ENCODE data around the gene SLIT3.

Gene SLIT3

GRCh38 chr5:168781941-168782571 is 518.9 kb downstream of the SLIT3 start:
- no peak for DNase-seq

GRCh38 chr5:168780888-168781287 is 520.1 kb downstream of the SLIT3 start:
- no peak for DNase-seq

- no peak for DNase-seq
These were observed 521.6 kb downstream of the SLIT3 start for GRCh38 chr5:168779333-168779732.

GRCh38 chr5:168778536-168778935 is 522.4 kb downstream of the SLIT3 start:
- DNase-seq = no peak

- DNase-seq = no peak
These were observed 523.3 kb downstream of the SLIT3 start for GRCh38 chr5:168777651-168778050.

- DNase-seq = no peak
These were observed 524.9 kb downstream of the SLIT3 start for GRCh38 chr5:168776070-168776469.

- DNase-seq = no peak
These were observed 527.7 kb downstream of the SLIT3 start for GRCh38 chr5:168773226-168773625.

DNA sequence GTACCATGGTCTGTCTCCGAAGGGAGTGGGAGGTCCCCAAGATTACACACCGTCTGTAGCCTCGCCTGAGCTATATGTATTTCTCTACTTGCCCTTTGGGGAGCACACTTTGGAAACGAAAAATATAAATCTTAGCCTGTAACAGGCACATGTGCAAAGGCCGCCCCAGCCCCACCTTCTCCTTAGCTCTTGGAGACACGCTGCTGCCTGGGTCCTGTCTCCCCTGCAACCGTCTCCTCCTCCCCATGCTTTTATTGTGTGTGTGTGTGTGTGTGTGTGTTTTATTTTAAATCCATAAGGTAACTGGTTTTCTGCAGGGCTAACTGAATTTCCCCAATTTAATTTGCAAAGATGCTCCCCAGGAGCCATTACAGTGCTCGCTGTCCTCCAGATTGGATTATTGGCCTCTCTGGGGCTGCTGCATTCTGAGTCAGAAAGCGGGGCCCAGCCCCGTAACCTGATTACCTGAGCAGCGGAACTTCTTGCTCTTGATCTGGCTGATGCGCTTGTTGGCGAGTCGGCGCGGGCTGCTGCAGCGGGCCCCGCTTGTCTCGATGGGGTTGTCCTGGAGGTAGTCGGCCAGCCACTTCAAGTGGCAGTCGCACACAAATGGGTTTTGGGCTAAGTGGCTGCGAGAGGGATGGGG is 528.5 kb downstream of the SLIT3 start:
- no peak for DNase-seq

- no peak for DNase-seq
These were observed 529.3 kb downstream of the SLIT3 start for GRCh38 chr5:168771678-168772077.

GRCh38 chr5:168770996-168771395 is 529.9 kb downstream of the SLIT3 start:
- DNase-seq = no peak

GRCh38 chr5:168770036-168770498 is 530.9 kb downstream of the SLIT3 start:
- no peak for DNase-seq

DNA sequence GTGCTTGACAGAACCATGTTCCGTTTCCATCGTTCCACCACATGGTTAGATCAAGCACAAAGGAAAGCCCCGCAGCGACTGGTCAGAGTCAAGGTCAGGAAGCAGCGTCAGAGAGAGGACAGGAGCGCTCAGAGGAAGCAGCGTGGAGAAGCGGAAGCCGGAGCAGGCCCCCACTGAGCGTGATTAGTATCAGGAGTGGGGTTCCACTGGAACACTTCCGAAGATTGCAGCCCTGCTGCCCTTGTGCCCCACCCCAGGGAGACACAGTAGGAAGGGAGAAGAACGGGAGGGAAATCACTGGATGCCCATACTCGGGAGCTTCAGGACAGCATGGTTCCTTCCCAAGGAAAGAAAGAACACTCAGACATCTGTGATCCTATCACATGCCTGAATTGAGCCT is 532.8 kb downstream of the SLIT3 start:
- no peak for DNase-seq

DNA sequence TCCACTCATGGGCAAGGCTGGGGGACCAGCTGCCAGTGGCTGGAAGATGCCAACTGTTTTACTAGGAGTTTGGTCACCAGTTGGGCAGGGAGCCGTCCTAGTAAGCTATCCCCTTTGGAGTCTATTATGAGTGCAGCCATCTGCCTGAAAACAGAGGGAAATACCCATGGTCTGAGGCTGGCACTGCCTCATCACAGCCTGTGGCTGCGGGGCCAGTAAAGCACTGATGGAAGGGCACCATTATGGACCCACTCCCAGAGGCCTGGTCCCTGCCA is 534.6 kb downstream of the SLIT3 start:
- no peak for DNase-seq

GRCh38 chr5:168765551-168766425 is 535.2 kb downstream of the SLIT3 start:
- no peak for DNase-seq

GRCh38 chr5:168765086-168765550 is 535.8 kb downstream of the SLIT3 start:
- no peak for DNase-seq

GRCh38 chr5:168756453-168757391 is 544.2 kb downstream of the SLIT3 start:
- no peak for DNase-seq

DNA sequence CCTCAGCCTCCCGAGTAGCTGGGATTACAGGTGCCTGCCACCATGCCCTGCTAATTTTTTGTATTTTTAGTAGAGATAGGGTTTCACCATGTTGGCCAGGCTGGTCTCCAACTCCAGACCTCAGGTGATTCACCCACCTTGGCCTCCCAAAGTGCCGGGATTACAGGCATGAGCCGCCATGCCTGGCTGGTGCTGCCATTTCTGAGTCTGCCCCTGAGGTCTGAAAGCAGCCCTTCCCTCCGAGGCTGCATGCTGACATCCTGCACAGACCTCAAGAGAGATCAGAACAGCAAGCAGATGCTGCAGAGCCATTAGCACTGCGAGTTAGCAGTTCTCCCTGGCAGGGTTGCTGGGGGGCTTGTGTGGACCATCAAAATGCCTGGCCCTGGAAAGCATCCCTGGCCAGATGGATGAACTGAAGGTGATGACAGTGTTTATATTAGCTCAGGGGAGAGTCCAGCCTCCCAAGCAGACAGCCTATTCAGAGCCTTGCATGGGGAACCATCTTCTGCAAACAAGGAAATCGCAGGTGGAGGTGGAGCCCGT is 545.3 kb downstream of the SLIT3 start:
- no peak for DNase-seq

DNA sequence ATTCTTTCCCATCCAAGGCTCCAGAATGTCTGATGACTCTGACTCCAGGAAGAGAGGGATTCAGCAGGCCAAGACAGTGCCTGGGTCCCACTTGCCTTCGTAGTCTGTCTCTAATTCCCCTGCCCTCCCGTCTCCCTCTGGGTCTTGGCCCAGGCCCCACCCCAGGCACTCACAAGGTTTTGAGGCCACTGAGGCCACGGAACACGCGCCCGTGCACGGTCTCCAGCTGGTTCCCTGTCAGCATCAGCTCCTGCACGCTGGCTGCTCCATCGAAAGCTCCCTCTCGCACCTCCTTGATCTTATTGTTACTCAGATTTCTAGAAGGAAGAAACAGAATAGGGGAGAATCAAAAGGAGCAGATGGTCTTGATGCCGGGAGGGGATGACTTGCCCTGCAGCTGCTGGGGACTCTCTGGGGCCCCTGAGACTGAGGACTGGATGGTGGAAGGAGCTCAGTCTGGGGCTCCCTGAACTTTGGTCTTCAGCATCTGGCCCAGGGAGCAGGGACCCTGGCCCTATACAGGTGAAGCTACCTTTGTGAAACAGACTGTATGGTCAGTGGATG is 547.2 kb downstream of the SLIT3 start:
- DNase-seq = no peak

DNA sequence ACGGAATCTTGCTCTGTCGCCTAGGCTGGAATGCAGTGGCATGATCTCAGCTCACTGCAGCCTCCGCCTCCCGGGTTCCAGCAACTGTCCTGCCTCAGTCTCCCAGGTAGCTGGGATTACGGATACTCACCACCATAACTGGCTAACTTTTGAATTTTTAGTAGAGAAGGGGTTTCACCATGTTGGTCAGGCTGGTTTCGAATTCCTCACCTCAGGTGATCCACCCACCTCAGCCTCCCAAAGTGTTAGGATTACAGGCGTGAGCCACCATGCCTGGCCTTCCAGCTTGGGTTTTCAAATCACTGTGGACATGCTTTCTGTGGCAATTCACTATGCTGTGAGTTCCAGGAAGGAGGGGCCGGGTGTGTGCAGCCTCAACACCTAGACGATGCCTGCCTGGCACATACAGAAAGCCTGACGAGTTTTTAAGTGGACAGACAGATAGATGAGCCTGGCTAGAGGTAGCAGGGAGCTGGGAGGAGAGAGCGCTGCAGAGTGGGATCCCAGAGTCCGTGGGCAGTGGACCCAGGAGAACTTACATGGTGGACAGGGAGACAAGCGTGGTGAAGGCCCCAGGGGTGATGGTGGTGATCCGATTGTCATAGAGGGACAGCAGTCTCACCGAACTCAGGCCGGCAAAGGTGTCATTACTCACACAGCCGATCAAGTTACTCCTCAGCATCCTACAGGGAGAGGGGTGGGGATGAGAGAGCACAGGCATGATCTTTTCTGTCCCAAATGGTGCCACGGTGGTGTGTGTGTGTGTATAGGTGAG is 548.3 kb downstream of the SLIT3 start:
- DNase-seq = no peak

DNA sequence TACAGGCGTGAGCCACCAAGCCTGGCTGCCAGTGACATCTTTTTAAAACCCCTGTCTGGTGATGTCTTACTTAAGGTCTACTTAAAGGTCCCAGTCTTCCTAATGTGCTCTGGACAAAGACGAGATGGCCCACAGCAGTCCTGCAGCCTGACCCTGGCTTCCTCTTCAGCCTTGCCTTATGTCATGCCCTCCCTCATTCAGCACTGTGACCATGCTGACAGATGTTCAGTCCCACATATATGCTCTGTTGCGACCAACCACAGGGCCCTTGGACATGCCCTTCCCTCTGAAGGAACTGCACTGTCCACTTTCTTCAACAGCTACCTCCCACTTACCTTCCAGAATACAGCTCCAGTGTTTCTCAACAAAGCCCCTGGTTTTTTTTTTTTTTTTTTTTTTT is 548.9 kb downstream of the SLIT3 start:
- DNase-seq = no peak

DNA sequence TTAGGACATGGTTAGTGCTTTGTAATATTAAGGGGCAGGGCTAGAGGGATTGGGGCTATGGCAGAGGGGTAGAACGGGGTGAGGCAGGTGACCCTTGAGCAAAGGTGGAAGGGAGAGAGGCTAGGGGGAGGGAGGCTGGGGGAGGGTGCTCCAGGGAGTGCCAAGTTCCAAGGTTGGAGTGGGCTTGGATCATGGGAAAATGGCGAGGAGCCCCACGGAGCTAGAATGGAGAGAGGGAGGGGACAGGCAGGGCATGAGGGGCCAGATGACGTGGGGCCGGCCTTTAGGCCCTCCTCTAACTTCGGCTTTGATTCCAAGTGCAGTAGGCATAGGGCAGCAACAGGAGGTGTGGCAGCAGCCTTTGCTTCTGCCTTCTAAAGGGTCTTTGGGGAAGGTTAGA is 550.0 kb downstream of the SLIT3 start:
- no peak for DNase-seq

Data from NCI-H774 (cell line).